K562 (cell line): ENCODE measurements around the gene PSMB2. TPM values are rescaled to one million over a fixed set of nuclear protein-coding genes. Genes with fewer than 3 reads are reported as not detected.

ENCODE experiments used
- ATAC-seq: fragments of 200-7000 bp; cut with Tn5 transposase; 3 replicates; pipeline ENCODE4 v1.9.1; 2020; ENCODE audit warnings: moderate library complexity
- BruUV-seq: library from RNA; stranded (reverse); fragments of 400-500 nt; replicated peaks from 2 replicates; lab custom pipeline; 2021; lab: Mats Ljungman, UMichigan
- CTCF ChIA-PET: fragments of 300-600 bp; formaldehyde crosslinking; extraction: SDS; loops from one replicate; lab custom pipeline; 2021; ENCODE audit warnings: low intra/inter-chr PET ratio; lab: Yijun Ruan, JAX
- POLR2A ChIA-PET: fragments of 300-600, 350-650 bp; sonication (Branson Sonifier 250); formaldehyde crosslinking; extraction: SDS; loops from one replicate; lab custom pipeline; 2021; ENCODE audit warnings: antibody characterized with exemption, inconsistent platforms; lab: Yijun Ruan, JAX
- DNase-seq, 4 experiments: peaks; one replicate each; pipeline versions ENCODE4 v3.0.0 to v3.0.0-alpha.2; 2011 to 2018; ENCODE audit warnings: low spot score in 3 of 4, mixed read lengths in 3 of 4; ENCODE audit errors: extremely low read depth in 1 of 4
- FAIRE-seq: peaks from 2 replicates; lab custom pipeline; 2011; peaks lifted over from hg19 to GRCh38; lab: Jason Lieb, UNC
- H2AFZ ChIP-seq: 2 replicates; pipeline ENCODE4 v1.6.0; 2011; ENCODE audit warnings: low read depth, low read length, control low read depth, inconsistent platforms
- H3K27ac ChIP-seq: fragments of 200-600 bp; 3 replicates; pipeline ENCODE4 v1.8.0; 2011; ENCODE audit warnings: low read depth, mild to moderate bottlenecking, control low read depth, inconsistent platforms, low read length, moderate library complexity, mixed read lengths; ENCODE audit errors: extremely low read depth
- H3K27me3 ChIP-seq, 2 experiments: fragments of 300-600 bp in 1 of 2; 2 replicates in 1 of 2; 3 replicates in 1 of 2; pipeline versions ENCODE4 v1.6.0 to v1.8.0; 2011; ENCODE audit warnings: inconsistent platforms in 2 of 2, low read length in 2 of 2, mild to moderate bottlenecking in 1 of 2, mixed read lengths in 1 of 2, moderate library complexity in 1 of 2; ENCODE audit not compliant: control insufficient read depth in 2 of 2, insufficient read depth in 2 of 2
- H3K36me3 ChIP-seq: fragments of 300-600 bp; 3 replicates; pipeline ENCODE4 v1.8.0; 2011; ENCODE audit warnings: mild to moderate bottlenecking, low read length, inconsistent platforms; ENCODE audit not compliant: control insufficient read depth, insufficient read depth
- H3K4me1 ChIP-seq, 2 experiments: fragments of 200-600 bp in 1 of 2; replicated peaks in 1 of 2; 2 replicates in 1 of 2; 3 replicates in 1 of 2; pipeline versions ENCODE4 v1.5.1 to v1.8.0; 2011; ENCODE audit warnings: inconsistent platforms in 2 of 2, low read length in 2 of 2, mild to moderate bottlenecking in 1 of 2, mixed read lengths in 1 of 2, moderate library complexity in 1 of 2; ENCODE audit not compliant: control insufficient read depth in 2 of 2, insufficient read depth in 2 of 2
- H3K4me2 ChIP-seq: 2 replicates; pipeline ENCODE4 v1.6.1; 2011; ENCODE audit warnings: low read length, control low read depth, inconsistent platforms, mixed read lengths; ENCODE audit not compliant: insufficient read depth
- H3K4me3 ChIP-seq: fragments of 200-600 bp; sonication (generic), shearing (Covaris generic); 2 replicates; pipeline ENCODE4 v1.5.1; 2016; ENCODE audit warnings: control low read depth, inconsistent platforms
- H3K79me2 ChIP-seq: fragments of 200-600 bp; 3 replicates; pipeline ENCODE4 v1.8.0; 2011; ENCODE audit warnings: low read length, inconsistent platforms; ENCODE audit not compliant: control insufficient read depth, insufficient read depth
- H3K9ac ChIP-seq, 2 experiments: 2 replicates each; pipeline versions ENCODE4 v1.6.0 to v1.6.1; 2011; ENCODE audit warnings: low read depth in 2 of 2, low read length in 2 of 2, control low read depth in 1 of 2, inconsistent platforms in 1 of 2, mild to moderate bottlenecking in 1 of 2, mixed read lengths in 1 of 2; ENCODE audit not compliant: insufficient read depth in 1 of 2
- H3K9me1 ChIP-seq: one replicate; pipeline ENCODE4 v1.6.0; 2011; ENCODE audit warnings: inconsistent platforms, mild to moderate bottlenecking, low read length, moderate library complexity; ENCODE audit not compliant: control insufficient read depth, insufficient read depth
- H3K9me3 ChIP-seq: replicated peaks from 2 replicates; pipeline ENCODE4 v1.5.1; 2011; ENCODE audit warnings: low read depth, low read length, inconsistent platforms; ENCODE audit not compliant: control insufficient read depth, insufficient read depth
- H4K20me1 ChIP-seq: replicated peaks from 2 replicates; pipeline ENCODE4 v1.6.1; 2011; ENCODE audit warnings: low read length, inconsistent platforms, mixed read lengths; ENCODE audit not compliant: control insufficient read depth, insufficient read depth
- CBFB ChIP-seq: sonication (generic); formaldehyde crosslinking; IDR thresholded peaks from 2 replicates; pipeline ENCODE4 v1.4.0; 2020; ENCODE audit warnings: mild to moderate bottlenecking, missing genetic modification reagents
- GTF2F1 ChIP-seq: IDR thresholded peaks from 2 replicates; pipeline ENCODE4 v1.6.1; 2011; ENCODE audit warnings: low read depth, low read length, improper control_type of control experiment
- MYNN ChIP-seq, 2 experiments: sonication (generic); formaldehyde crosslinking in 1 of 2; IDR thresholded peaks; 2 replicates each; pipeline versions ENCODE4 v1.5.0 to v1.6.1; 2016 to 2020; ENCODE audit warnings: antibody characterized with exemption in 1 of 2, missing genetic modification reagents in 1 of 2
- PHB ChIP-seq: fragments of 250-450 bp; sonication (Bioruptor Pico); IDR thresholded peaks from 2 replicates; pipeline ENCODE4 v1.5.0; 2021
- POLR2A ChIP-seq: fragments of 450-650 bp; conservative IDR thresholded peaks from 2 replicates; pipeline ENCODE4 v1.6.1; 2016
- POLR2AphosphoS2 ChIP-seq: IDR thresholded peaks from 2 replicates; pipeline ENCODE4 v1.6.1; 2012; ENCODE audit warnings: low read length, improper control_type of control experiment
- SUPT5H ChIP-seq: fragments of 450-650 bp; IDR thresholded peaks from 2 replicates; pipeline ENCODE4 v1.6.1; 2016
- THRAP3 ChIP-seq: fragments of 450-650 bp; IDR thresholded peaks from 2 replicates; pipeline ENCODE4 v1.6.1; 2016; ENCODE audit warnings: mild to moderate bottlenecking, inconsistent platforms, borderline replicate concordance
- ZNF347 ChIP-seq: fragments of 450-650 bp; formaldehyde crosslinking; IDR thresholded peaks from 2 replicates; pipeline ENCODE4 v1.4.0; 2020; ENCODE audit warnings: low read depth, mild to moderate bottlenecking, moderate library complexity
- ZNF75A ChIP-seq: fragments of 450-650 bp; formaldehyde crosslinking; IDR thresholded peaks from 2 replicates; pipeline ENCODE4 v1.4.0; 2020; ENCODE audit warnings: mild to moderate bottlenecking
- ZNF785 ChIP-seq: fragments of 250-450 bp; sonication (Bioruptor Pico); IDR thresholded peaks from 2 replicates; pipeline ENCODE4 v1.4.0; 2020; ENCODE audit warnings: mild to moderate bottlenecking
- WGBS: fragments of 100-300 bp; shearing (Covaris generic); methylation state at CpG from one replicate; pipeline ENCODE4 v1.1.6; 2016; ENCODE audit warnings: low coverage, mixed read lengths; ENCODE audit not compliant: insufficient coverage; ENCODE audit errors: missing lambda C conversion rate; 5-methylcytosine and 5-hydroxymethylcytosine counted together
- in situ Hi-C: fragments of 300-500 bp; cut with MboI; formaldehyde crosslinking; loops from 4 replicates; pipeline ENCODE4 v1.15.0; 2018; ENCODE audit warnings: inconsistent platforms, mixed read lengths
- intact Hi-C: fragments of 100-400 bp; cut with micrococcal nuclease; formaldehyde crosslinking; loops from 2 replicates; pipeline ENCODE4 v1.14.2; 2022
- polyA plus RNA-seq, 8 experiments: library from polyadenylated mRNA; depleted of rRNA in 4 of 8; stranded (reverse) in 5 of 8; unstranded in 3 of 8; fragments of >200 nt; fragmentation: Nextera tagmentation in 2 of 8; fragmentation: Illumina TruSeq in 1 of 8; extraction: Ambion mirVana in 2 of 8; extraction: Trizol in 1 of 8; gene quantifications; 2 replicates each; pipeline versions ENCODE4 v1.2.1 to v1.2.3, GENCODE V29; 2011 to 2014; ENCODE audit warnings: inconsistent platforms in 1 of 8, missing spikeins in 1 of 8
- total RNA-seq, 7 experiments: library from RNA; depleted of rRNA in 6 of 7; stranded (reverse); fragments of >200 nt in 6 of 7; fragmentation: Illumina TruSeq in 2 of 7; extraction: Trizol in 2 of 7; gene quantifications; 2 replicates each; pipeline versions ENCODE4 v1.2.1 to v1.2.3, GENCODE V29; 2011 to 2021; ENCODE audit warnings: low replicate concordance in 1 of 7
- TF ChIP-seq, protein P1 (sequence below): sonication (generic); formaldehyde crosslinking; IDR thresholded peaks from 2 replicates; pipeline ENCODE4 v1.8.0; 2022; ENCODE audit warnings: mild to moderate bottlenecking, missing genetic modification reagents, borderline replicate concordance
- TF ChIP-seq, protein P2 (sequence below): fragments of 450-650 bp; IDR thresholded peaks from 2 replicates; pipeline ENCODE4 v1.6.1; 2018; ENCODE audit warnings: mild to moderate bottlenecking, low read depth; ENCODE audit not compliant: partially characterized antibody
- TF ChIP-seq, protein P3 (sequence below), 2 experiments: fragments of 450-650 bp; IDR thresholded peaks; 2 replicates each; pipeline ENCODE4 v1.6.1; 2018; ENCODE audit warnings: mild to moderate bottlenecking in 2 of 2, low read depth in 1 of 2; ENCODE audit not compliant: partially characterized antibody in 2 of 2
- TF ChIP-seq, protein P4 (sequence below): conservative IDR thresholded peaks from 2 replicates; pipeline ENCODE4 v1.6.1; 2011; ENCODE audit warnings: low read depth, mild to moderate bottlenecking, low read length; ENCODE audit not compliant: control insufficient read depth

Gene PSMB2
- total and polyA plus RNA-seq, 9 of the 15 experiments (the other 6 are each of a cell fraction or from before 2014, with no cell fraction given): 71.7 to 543 (median 165) TPM

DNA sequence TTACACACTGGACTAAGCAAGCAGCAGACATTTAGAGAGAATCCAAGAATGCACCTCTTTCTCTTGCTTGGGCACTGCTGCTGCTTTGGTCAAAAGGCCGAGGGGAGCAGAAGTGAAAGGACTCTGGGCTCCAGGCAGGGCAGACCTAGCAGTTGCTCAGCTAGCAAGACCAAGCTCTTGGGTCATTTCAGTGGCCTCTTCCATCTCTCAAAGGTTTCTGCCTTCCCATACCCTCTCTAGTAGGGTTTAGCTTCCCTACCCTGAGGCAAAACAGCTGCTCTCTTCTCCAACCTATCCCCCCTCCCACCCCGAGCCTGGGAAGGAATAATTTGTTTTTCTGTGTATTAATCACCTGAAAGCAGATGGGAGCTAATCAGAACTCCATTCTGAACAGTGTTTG lies 42.4 kb downstream of the PSMB2 start:
- peak; percentile 32 for FAIRE-seq
- Histone ChIP-seq H3K9me3 (no peaks in the 10 kb centered on the region), H3K4me3 (no peak overlapping the region), H3K9me1 (no peaks in the 10 kb centered on the region), H3K27ac (no peak overlapping the region), H2AFZ (no peak overlapping the region), H3K9ac (no peak overlapping the region), H3K27me3 (no peaks in the 10 kb centered on the region), H3K4me1 (no peaks in the 10 kb centered on the region), H4K20me1 (no peaks in the 10 kb centered on the region), H3K4me2 (no peak overlapping the region), H3K36me3 (peaks cover 67% of the 10 kb centered on the region), H3K79me2 (no peaks in the 10 kb centered on the region; the same call in 2 of the 3 replicates)
- ChIA-PET CTCF (no interaction called here), POLR2A (interaction anchor here (0.5 to 1.0 kb wide), 6 partner anchors 9 to 1817 kb away, joined by 3 read pairs; no protein-coding TSS in a partner anchor)
- WGBS: 74% methylated on average over 2 of the region's 2 CpGs
- in situ Hi-C loops: no loop called here
- intact Hi-C loops: no loop called here
- no peak; the same call in 2 of the 3 replicates for ATAC-seq
- BruUV-seq: no TSS peak
- DNase-seq: no peak
- TF ChIP-seq, protein P1, sequence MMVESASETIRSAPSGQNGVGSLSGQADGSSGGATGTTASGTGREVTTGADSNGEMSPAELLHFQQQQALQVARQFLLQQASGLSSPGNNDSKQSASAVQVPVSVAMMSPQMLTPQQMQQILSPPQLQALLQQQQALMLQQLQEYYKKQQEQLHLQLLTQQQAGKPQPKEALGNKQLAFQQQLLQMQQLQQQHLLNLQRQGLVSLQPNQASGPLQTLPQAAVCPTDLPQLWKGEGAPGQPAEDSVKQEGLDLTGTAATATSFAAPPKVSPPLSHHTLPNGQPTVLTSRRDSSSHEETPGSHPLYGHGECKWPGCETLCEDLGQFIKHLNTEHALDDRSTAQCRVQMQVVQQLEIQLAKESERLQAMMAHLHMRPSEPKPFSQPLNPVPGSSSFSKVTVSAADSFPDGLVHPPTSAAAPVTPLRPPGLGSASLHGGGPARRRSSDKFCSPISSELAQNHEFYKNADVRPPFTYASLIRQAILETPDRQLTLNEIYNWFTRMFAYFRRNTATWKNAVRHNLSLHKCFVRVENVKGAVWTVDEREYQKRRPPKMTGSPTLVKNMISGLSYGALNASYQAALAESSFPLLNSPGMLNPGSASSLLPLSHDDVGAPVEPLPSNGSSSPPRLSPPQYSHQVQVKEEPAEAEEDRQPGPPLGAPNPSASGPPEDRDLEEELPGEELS: no peak
- no peak for TF ChIP-seq THRAP3
- peak; percentile 56; the same call in 1 of the 2 replicates for TF ChIP-seq POLR2A
- 0 out of 2 replicates have a peak, but pooled peaks have one; percentile 18 for TF ChIP-seq MYNN (IDR thresholded peaks at IDR 0.05)
- no peak for TF ChIP-seq MYNN (CRISPR knock-in tag; IDR thresholded peaks at IDR 0.05)
- no peak for TF ChIP-seq ZNF75A
- TF ChIP-seq ZNF785: no peak
- TF ChIP-seq, protein P2, sequence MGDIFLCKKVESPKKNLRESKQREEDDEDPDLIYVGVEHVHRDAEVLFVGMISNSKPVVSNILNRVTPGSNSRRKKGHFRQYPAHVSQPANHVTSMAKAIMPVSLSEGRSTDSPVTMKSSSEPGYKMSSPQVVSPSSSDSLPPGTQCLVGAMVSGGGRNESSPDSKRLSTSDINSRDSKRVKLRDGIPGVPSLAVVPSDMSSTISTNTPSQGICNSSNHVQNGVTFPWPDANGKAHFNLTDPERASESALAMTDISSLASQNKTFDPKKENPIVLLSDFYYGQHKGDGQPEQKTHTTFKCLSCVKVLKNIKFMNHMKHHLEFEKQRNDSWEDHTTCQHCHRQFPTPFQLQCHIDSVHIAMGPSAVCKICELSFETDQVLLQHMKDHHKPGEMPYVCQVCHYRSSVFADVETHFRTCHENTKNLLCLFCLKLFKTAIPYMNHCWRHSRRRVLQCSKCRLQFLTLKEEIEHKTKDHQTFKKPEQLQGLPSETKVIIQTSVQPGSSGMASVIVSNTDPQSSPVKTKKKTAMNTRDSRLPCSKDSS: no peak
- peak; percentile 30; the same call in 1 of the 2 replicates for TF ChIP-seq SUPT5H
- 0 out of 2 replicates have a peak, but pooled peaks have one; percentile 57 for TF ChIP-seq POLR2AphosphoS2
- no peak for TF ChIP-seq GTF2F1
- no peak for TF ChIP-seq ZNF347 (CRISPR knock-in tag)
- TF ChIP-seq, protein P3, sequence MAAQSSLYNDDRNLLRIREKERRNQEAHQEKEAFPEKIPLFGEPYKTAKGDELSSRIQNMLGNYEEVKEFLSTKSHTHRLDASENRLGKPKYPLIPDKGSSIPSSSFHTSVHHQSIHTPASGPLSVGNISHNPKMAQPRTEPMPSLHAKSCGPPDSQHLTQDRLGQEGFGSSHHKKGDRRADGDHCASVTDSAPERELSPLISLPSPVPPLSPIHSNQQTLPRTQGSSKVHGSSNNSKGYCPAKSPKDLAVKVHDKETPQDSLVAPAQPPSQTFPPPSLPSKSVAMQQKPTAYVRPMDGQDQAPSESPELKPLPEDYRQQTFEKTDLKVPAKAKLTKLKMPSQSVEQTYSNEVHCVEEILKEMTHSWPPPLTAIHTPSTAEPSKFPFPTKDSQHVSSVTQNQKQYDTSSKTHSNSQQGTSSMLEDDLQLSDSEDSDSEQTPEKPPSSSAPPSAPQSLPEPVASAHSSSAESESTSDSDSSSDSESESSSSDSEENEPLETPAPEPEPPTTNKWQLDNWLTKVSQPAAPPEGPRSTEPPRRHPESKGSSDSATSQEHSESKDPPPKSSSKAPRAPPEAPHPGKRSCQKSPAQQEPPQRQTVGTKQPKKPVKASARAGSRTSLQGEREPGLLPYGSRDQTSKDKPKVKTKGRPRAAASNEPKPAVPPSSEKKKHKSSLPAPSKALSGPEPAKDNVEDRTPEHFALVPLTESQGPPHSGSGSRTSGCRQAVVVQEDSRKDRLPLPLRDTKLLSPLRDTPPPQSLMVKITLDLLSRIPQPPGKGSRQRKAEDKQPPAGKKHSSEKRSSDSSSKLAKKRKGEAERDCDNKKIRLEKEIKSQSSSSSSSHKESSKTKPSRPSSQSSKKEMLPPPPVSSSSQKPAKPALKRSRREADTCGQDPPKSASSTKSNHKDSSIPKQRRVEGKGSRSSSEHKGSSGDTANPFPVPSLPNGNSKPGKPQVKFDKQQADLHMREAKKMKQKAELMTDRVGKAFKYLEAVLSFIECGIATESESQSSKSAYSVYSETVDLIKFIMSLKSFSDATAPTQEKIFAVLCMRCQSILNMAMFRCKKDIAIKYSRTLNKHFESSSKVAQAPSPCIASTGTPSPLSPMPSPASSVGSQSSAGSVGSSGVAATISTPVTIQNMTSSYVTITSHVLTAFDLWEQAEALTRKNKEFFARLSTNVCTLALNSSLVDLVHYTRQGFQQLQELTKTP (IDR thresholded peaks at IDR 0.05; ENCODE audit: low read depth in 1 of 2, partially characterized antibody in 2 of 2): no peak
- TF ChIP-seq, protein P4, sequence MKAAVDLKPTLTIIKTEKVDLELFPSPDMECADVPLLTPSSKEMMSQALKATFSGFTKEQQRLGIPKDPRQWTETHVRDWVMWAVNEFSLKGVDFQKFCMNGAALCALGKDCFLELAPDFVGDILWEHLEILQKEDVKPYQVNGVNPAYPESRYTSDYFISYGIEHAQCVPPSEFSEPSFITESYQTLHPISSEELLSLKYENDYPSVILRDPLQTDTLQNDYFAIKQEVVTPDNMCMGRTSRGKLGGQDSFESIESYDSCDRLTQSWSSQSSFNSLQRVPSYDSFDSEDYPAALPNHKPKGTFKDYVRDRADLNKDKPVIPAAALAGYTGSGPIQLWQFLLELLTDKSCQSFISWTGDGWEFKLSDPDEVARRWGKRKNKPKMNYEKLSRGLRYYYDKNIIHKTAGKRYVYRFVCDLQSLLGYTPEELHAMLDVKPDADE: no peak
- no peak for TF ChIP-seq PHB
- TF ChIP-seq CBFB: no peak
